ENCODE data around the gene RMP24.

GRCh38 chr18:35991696-35992095 is 19.2 kb downstream of the RMP24 start:
- TF ChIP-seq, protein P1, sequence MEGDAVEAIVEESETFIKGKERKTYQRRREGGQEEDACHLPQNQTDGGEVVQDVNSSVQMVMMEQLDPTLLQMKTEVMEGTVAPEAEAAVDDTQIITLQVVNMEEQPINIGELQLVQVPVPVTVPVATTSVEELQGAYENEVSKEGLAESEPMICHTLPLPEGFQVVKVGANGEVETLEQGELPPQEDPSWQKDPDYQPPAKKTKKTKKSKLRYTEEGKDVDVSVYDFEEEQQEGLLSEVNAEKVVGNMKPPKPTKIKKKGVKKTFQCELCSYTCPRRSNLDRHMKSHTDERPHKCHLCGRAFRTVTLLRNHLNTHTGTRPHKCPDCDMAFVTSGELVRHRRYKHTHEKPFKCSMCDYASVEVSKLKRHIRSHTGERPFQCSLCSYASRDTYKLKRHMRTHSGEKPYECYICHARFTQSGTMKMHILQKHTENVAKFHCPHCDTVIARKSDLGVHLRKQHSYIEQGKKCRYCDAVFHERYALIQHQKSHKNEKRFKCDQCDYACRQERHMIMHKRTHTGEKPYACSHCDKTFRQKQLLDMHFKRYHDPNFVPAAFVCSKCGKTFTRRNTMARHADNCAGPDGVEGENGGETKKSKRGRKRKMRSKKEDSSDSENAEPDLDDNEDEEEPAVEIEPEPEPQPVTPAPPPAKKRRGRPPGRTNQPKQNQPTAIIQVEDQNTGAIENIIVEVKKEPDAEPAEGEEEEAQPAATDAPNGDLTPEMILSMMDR (IDR thresholded peaks at IDR 0.05), result no peak
- TF ChIP-seq POLR2AphosphoS5 (IDR thresholded peaks at IDR 0.05), result no peak
- no peak for TF ChIP-seq EP300 (IDR thresholded peaks at IDR 0.05)
